Osteoblast (primary cell): Measurements from ENCODE around the gene EIF2S2. TPM values are rescaled to one million over a fixed set of nuclear protein-coding genes. Genes with fewer than 3 reads are reported as not detected.
A peak's percentile ranks its signal among the peaks of the same experiment; 100 is the strongest.

ENCODE experiments used
- DNase-seq: peaks from one replicate; pipeline ENCODE4 v3.0.0; 2011; ENCODE audit warnings: low spot score, mixed read lengths; ENCODE audit not compliant: insufficient read length; ENCODE audit errors: missing footprints
- H2AFZ ChIP-seq: 2 replicates; pipeline ENCODE4 v1.6.0; 2011; ENCODE audit warnings: mild to moderate bottlenecking, low read length
- H3K27ac ChIP-seq: 2 replicates; pipeline ENCODE4 v1.5.1; 2011; ENCODE audit warnings: mild to moderate bottlenecking, low read depth, low read length, moderate library complexity
- H3K27me3 ChIP-seq: 2 replicates; pipeline ENCODE4 v1.6.0; 2012; ENCODE audit warnings: mild to moderate bottlenecking, control low read depth, inconsistent platforms, low read length, moderate library complexity; ENCODE audit not compliant: insufficient read depth
- H3K36me3 ChIP-seq: 2 replicates; pipeline ENCODE4 v1.5.1; 2011; ENCODE audit warnings: mild to moderate bottlenecking, low read length, control low read depth, moderate library complexity; ENCODE audit not compliant: insufficient read depth
- H3K4me1 ChIP-seq: 2 replicates; pipeline ENCODE4 v1.5.1; 2011; ENCODE audit warnings: mild to moderate bottlenecking, low read length, control low read depth, moderate library complexity; ENCODE audit not compliant: insufficient read depth
- H3K4me2 ChIP-seq: 2 replicates; pipeline ENCODE4 v1.6.0; 2011; ENCODE audit warnings: mild to moderate bottlenecking, low read length; ENCODE audit not compliant: insufficient read depth
- H3K4me3 ChIP-seq: fragments of 200-600 bp; sonication (generic); 3 replicates; pipeline ENCODE4 v1.5.1; 2012; ENCODE audit warnings: mild to moderate bottlenecking, low read length, inconsistent platforms; ENCODE audit not compliant: insufficient read depth
- H3K79me2 ChIP-seq: 2 replicates; pipeline ENCODE4 v1.6.0; 2012; ENCODE audit warnings: mild to moderate bottlenecking, low read length, control low read depth, inconsistent platforms; ENCODE audit not compliant: insufficient read depth
- H3K9me3 ChIP-seq: 2 replicates; pipeline ENCODE4 v1.5.1; 2011; ENCODE audit warnings: low read depth, low read length, control low read depth
- H4K20me1 ChIP-seq: 2 replicates; pipeline ENCODE4 v1.6.0; 2012; ENCODE audit warnings: mild to moderate bottlenecking, low read length, control low read depth; ENCODE audit not compliant: insufficient read depth
- total RNA-seq: library from RNA; depleted of rRNA; stranded (reverse); fragments of >200 nt; gene quantifications from 2 replicates; pipeline ENCODE4 v1.2.3, GENCODE V29; 2012
- TF ChIP-seq, protein P1 (sequence below): IDR thresholded peaks from 2 replicates; pipeline ENCODE4 v1.5.1; 2011; ENCODE audit warnings: mild to moderate bottlenecking, low read depth, low read length, moderate library complexity; ENCODE audit errors: extremely low read depth

The EIF2S2 gene
- total RNA-seq, 1 donor, result 148 TPM

DNA sequence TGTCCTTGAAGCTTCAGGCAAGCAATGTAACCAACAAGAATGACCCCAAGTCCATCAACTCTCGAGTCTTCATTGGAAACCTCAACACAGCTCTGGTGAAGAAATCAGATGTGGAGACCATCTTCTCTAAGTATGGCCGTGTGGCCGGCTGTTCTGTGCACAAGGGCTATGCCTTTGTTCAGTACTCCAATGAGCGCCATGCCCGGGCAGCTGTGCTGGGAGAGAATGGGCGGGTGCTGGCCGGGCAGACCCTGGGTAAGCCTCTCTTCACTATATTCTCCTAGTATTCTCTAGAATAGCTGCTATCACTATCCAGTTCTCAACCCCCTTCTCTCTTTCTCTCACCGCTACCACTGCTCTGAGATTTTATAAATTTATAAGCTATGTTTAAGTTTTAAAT, 40.0 kb downstream of the EIF2S2 start:
- Histone ChIP-seq H3K4me3 (no peak overlapping the region), H3K9me3 (no peaks in the 10 kb centered on the region), H3K27ac (no peak overlapping the region), H3K36me3 (peaks cover 23% of the 10 kb centered on the region), H2AFZ (no peak overlapping the region), H3K4me2 (no peak overlapping the region), H3K27me3 (no peaks in the 10 kb centered on the region), H3K79me2 (peaks cover 70% of the 10 kb centered on the region), H3K4me1 (peaks cover 3% of the 10 kb centered on the region), H4K20me1 (peaks cover 54% of the 10 kb centered on the region)
- TF ChIP-seq, protein P1, sequence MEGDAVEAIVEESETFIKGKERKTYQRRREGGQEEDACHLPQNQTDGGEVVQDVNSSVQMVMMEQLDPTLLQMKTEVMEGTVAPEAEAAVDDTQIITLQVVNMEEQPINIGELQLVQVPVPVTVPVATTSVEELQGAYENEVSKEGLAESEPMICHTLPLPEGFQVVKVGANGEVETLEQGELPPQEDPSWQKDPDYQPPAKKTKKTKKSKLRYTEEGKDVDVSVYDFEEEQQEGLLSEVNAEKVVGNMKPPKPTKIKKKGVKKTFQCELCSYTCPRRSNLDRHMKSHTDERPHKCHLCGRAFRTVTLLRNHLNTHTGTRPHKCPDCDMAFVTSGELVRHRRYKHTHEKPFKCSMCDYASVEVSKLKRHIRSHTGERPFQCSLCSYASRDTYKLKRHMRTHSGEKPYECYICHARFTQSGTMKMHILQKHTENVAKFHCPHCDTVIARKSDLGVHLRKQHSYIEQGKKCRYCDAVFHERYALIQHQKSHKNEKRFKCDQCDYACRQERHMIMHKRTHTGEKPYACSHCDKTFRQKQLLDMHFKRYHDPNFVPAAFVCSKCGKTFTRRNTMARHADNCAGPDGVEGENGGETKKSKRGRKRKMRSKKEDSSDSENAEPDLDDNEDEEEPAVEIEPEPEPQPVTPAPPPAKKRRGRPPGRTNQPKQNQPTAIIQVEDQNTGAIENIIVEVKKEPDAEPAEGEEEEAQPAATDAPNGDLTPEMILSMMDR, result no peak
- no peak for DNase-seq

DNA sequence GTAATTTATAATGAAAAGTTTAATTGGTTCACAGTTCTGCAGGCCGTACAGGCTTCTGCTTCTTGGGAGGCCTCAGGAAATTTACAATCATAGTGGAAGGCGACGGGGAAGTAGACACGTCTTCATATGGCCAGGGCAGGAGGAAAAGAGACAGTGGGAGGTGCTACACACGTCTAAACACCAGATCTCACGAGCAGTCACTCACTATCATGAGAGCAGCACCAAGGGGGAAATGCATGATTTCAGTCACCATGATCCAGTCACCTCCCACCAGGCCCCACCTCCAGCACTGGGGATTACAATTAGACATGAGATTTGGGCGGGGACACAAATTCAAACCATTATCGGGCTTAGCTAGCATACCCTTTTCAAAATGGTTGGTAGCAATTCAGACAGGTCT, 41.2 kb downstream of the EIF2S2 start:
- Histone ChIP-seq H3K4me3 (no peak overlapping the region), H3K9me3 (no peaks in the 10 kb centered on the region), H4K20me1 (peaks cover 62% of the 10 kb centered on the region), H3K36me3 (peaks cover 14% of the 10 kb centered on the region), H3K4me1 (peaks cover 9% of the 10 kb centered on the region), H3K4me2 (no peak overlapping the region), H2AFZ (no peak overlapping the region), H3K79me2 (peaks cover 66% of the 10 kb centered on the region), H3K27me3 (no peaks in the 10 kb centered on the region), H3K27ac (no peak overlapping the region)
- no peak for DNase-seq
- TF ChIP-seq, protein P1, result no peak

DNA sequence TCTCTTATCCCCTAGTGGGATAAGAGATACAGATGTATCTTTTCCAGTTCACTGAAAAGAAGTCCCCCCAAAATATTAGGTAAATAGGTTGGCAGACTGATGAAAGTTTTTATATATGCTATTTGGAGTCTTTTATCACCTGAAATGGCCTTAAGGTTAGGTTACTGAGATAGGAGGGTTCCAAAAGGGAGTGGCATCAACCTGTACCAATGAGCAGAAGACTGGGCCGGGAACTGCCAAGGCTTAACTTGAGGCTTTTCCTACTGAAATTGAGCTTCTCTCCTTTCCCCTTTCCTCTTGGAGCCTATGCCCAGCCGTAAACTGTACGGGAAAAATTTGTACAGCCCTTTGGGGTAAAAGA, 42.0 kb downstream of the EIF2S2 start:
- no peak for DNase-seq
- no peaks in the 10 kb centered on the region for H3K9me3 ChIP-seq
- no peak overlapping the region for H3K4me2 ChIP-seq
- peaks cover 71% of the 10 kb centered on the region for H3K79me2 ChIP-seq
- H2AFZ ChIP-seq, result no peak overlapping the region
- no peaks in the 10 kb centered on the region for H3K27me3 ChIP-seq
- no peak overlapping the region for H3K27ac ChIP-seq
- TF ChIP-seq, protein P1, result no peak
- H4K20me1 ChIP-seq, result peaks cover 68% of the 10 kb centered on the region
- peaks cover 16% of the 10 kb centered on the region for H3K4me1 ChIP-seq
- H3K36me3 ChIP-seq, result peaks cover 12% of the 10 kb centered on the region
- H3K4me3 ChIP-seq, result no peak overlapping the region

DNA sequence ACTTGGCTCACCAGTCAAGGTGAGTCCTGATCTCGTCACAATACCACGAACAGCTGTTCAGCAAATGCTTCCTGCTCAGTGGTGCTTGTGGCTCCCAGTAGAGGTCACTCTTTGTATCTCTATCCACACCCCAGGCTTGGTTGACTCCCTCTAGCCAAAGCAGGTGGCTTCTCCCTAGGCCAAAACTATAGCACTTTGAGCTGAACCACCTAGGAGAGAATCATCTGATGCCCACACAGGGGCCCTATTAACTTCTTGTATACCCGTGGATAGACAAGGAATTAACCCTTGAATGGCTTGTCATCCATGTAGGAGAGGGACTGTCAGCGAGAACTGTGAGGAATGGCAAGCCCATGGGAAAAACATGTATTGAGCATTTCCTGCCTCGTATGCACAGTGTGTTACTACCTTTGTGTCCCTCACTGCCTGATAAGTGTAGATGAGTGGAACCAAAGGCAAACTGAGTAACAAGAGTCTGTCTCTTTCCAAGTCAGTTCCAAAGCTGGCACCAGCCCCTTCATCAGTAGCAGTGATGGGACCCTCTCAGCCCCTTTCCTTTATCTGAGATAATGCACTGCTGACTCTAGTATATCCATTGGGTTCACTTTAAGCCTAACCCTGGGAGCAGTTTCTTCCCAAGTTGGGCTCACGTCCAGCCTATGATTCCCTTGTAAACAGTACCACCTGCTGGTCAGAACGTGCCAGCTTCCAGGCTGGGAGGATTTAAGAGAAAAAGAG, 42.5 kb downstream of the EIF2S2 start:
- TF ChIP-seq, protein P1, result peak; percentile 87
- H3K4me1 ChIP-seq, result peaks cover 19% of the 10 kb centered on the region
- peak; percentile 96 for DNase-seq
- no peaks in the 10 kb centered on the region for H3K9me3 ChIP-seq
- no peak overlapping the region for H3K4me2 ChIP-seq
- no peak overlapping the region for H3K27ac ChIP-seq
- H3K36me3 ChIP-seq, result peaks cover 8% of the 10 kb centered on the region
- no peak overlapping the region for H3K4me3 ChIP-seq
- H3K27me3 ChIP-seq, result no peaks in the 10 kb centered on the region
- H2AFZ ChIP-seq, result no peak overlapping the region
- peaks cover 74% of the 10 kb centered on the region for H3K79me2 ChIP-seq
- H4K20me1 ChIP-seq, result peaks cover 71% of the 10 kb centered on the region
